Measurements from ENCODE around the gene ENOX1.

- no peak for TF ChIP-seq TAF1 (IDR thresholded peaks at IDR 0.05; ENCODE audit: low read depth, low read length)
- TF ChIP-seq CHD2 (IDR thresholded peaks at IDR 0.05; ENCODE audit: low read length): no peak
- no peak for TF ChIP-seq USF2 (IDR thresholded peaks at IDR 0.05; ENCODE audit: low read length)
- TF ChIP-seq EP300 (IDR thresholded peaks at IDR 0.05; ENCODE audit: borderline replicate concordance in 1 of 2, low read depth in 2 of 2, low read length in 2 of 2): no peak
- no peak for TF ChIP-seq BACH1 (IDR thresholded peaks at IDR 0.05; ENCODE audit: low read length)
- TF ChIP-seq GTF2F1 (IDR thresholded peaks at IDR 0.05; ENCODE audit: borderline replicate concordance, low read depth, low read length): no peak
- no peak for TF ChIP-seq TBP (IDR thresholded peaks at IDR 0.05; ENCODE audit: low read depth, low read length)
These were observed 304.7 kb downstream of the ENOX1 start for GRCh38 chr13:43482026-43482425.

Measured in H1 (cell line).